ENCODE results near the gene ANKRD44. TPM values are rescaled to one million over a fixed set of nuclear protein-coding genes. Genes with fewer than 3 reads are reported as not detected.

Gene ANKRD44
- total RNA-seq, 1 experiment from 2014 or later: 0.68 TPM

GRCh38 chr2:197184959-197185586, 125.5 kb downstream of the ANKRD44 start (continued):
- TF ChIP-seq ZNF512 (CRISPR knock-in tag; IDR thresholded peaks at IDR 0.05; ENCODE audit: borderline replicate concordance) (no peak), MLX (CRISPR knock-in tag; IDR thresholded peaks at IDR 0.05) (no peak), USF1 (CRISPR knock-in tag; IDR thresholded peaks at IDR 0.05) (no peak), SMAD3 (CRISPR knock-in tag; IDR thresholded peaks at IDR 0.05; ENCODE audit: borderline replicate concordance) (no peak), MXD4 (CRISPR knock-in tag; IDR thresholded peaks at IDR 0.05; ENCODE audit: borderline replicate concordance) (no peak), ZNF423 (CRISPR knock-in tag; IDR thresholded peaks at IDR 0.05) (no peak), ZMAT4 (CRISPR knock-in tag; IDR thresholded peaks at IDR 0.05) (no peak), NR1H2 (CRISPR knock-in tag; IDR thresholded peaks at IDR 0.05) (no peak), ERG (CRISPR knock-in tag; IDR thresholded peaks at IDR 0.05) (no peak)

GRCh38 chr2:197183355-197183754, 127.2 kb downstream of the ANKRD44 start:
- TF ChIP-seq ZBTB21 (CRISPR knock-in tag; IDR thresholded peaks at IDR 0.05; ENCODE audit: borderline replicate concordance) (no peak), MXD4 (CRISPR knock-in tag; IDR thresholded peaks at IDR 0.05; ENCODE audit: borderline replicate concordance) (no peak), ZNF232 (CRISPR knock-in tag; IDR thresholded peaks at IDR 0.05) (no peak), ZNF219 (CRISPR knock-in tag; IDR thresholded peaks at IDR 0.05; ENCODE audit: borderline replicate concordance) (no peak), KAT7 (CRISPR knock-in tag; IDR thresholded peaks at IDR 0.05; ENCODE audit: borderline replicate concordance) (no peak), IRF2 (CRISPR knock-in tag; IDR thresholded peaks at IDR 0.05; ENCODE audit: borderline replicate concordance, low read depth) (no peak), NR3C1 (CRISPR knock-in tag; conservative IDR thresholded peaks at IDR 0.05; ENCODE audit: low read depth) (no peak), TCF7 (CRISPR knock-in tag; IDR thresholded peaks at IDR 0.05; ENCODE audit: low read depth) (no peak)
- Mint-ChIP-seq H3K9me3 (no peaks in the 10 kb centered on the region), H3K4me3 (no peak overlapping the region), H3K4me1 (no peaks in the 10 kb centered on the region), H3K27me3 (ENCODE audit: low read depth) (no peaks in the 10 kb centered on the region), H3K36me3 (no peaks in the 10 kb centered on the region), H3K27ac (no peak overlapping the region)
- CTCF ChIA-PET: interaction anchor here (1.9 kb wide), 1 partner anchor 15 kb away, joined by 8 read pairs; no protein-coding TSS in a partner anchor
- DNase-seq (ENCODE audit: low spot score) (no peak), ATAC-seq (no peak)
- POLR2A ChIA-PET: no interaction called here

- no peaks in the 10 kb centered on the region for H3K4me1 Mint-ChIP-seq
- H3K9me3 Mint-ChIP-seq: no peaks in the 10 kb centered on the region
- H3K27me3 Mint-ChIP-seq (ENCODE audit: low read depth): no peaks in the 10 kb centered on the region
- H3K36me3 Mint-ChIP-seq: no peaks in the 10 kb centered on the region
- DNase-seq (ENCODE audit: low spot score): no peak
- POLR2A ChIA-PET: no interaction called here
- H3K4me3 Mint-ChIP-seq: no peak overlapping the region
- CTCF ChIA-PET: interaction anchor here (1.9 kb wide), 1 partner anchor 14 kb away, joined by 8 read pairs; no protein-coding TSS in a partner anchor
- no peak overlapping the region for H3K27ac Mint-ChIP-seq
- ATAC-seq: no peak
- TF ChIP-seq E2F5 (CRISPR knock-in tag; IDR thresholded peaks at IDR 0.05): no peak
- no peak for TF ChIP-seq TEAD4 (CRISPR knock-in tag; IDR thresholded peaks at IDR 0.05)
- no peak for TF ChIP-seq EMX1 (CRISPR knock-in tag; IDR thresholded peaks at IDR 0.05)
- no peak for TF ChIP-seq NR3C1 (CRISPR knock-in tag; conservative IDR thresholded peaks at IDR 0.05; ENCODE audit: low read depth)
- TF ChIP-seq GTF2I (CRISPR knock-in tag; conservative IDR thresholded peaks at IDR 0.05): no peak
- TF ChIP-seq CREB1 (CRISPR knock-in tag; IDR thresholded peaks at IDR 0.05): no peak
- no peak for TF ChIP-seq NFE2L1 (CRISPR knock-in tag; IDR thresholded peaks at IDR 0.05)
- no peak for TF ChIP-seq E2F1 (CRISPR knock-in tag; IDR thresholded peaks at IDR 0.05)
- TF ChIP-seq NR1H2 (CRISPR knock-in tag; IDR thresholded peaks at IDR 0.05): no peak
- no peak for TF ChIP-seq IRF1 (CRISPR knock-in tag; IDR thresholded peaks at IDR 0.05)
- no peak for TF ChIP-seq ATF2 (CRISPR knock-in tag; IDR thresholded peaks at IDR 0.05; ENCODE audit: borderline replicate concordance, low read depth)
Measured at GRCh38 chr2:197182668-197183067, 127.9 kb downstream of the ANKRD44 start.
